Dedifferentiated amniotic fluid mesenchymal stem cell (primary cell): Measurements from ENCODE around the gene TMEM151A.
A peak's percentile ranks its signal among the peaks of the same experiment; 100 is the strongest.

Experiments used
- DNase-seq: peaks from one replicate; pipeline ENCODE4 v3.0.0-alpha.2; 2016; ENCODE audit errors: extremely low spot score

Gene TMEM151A

DNA sequence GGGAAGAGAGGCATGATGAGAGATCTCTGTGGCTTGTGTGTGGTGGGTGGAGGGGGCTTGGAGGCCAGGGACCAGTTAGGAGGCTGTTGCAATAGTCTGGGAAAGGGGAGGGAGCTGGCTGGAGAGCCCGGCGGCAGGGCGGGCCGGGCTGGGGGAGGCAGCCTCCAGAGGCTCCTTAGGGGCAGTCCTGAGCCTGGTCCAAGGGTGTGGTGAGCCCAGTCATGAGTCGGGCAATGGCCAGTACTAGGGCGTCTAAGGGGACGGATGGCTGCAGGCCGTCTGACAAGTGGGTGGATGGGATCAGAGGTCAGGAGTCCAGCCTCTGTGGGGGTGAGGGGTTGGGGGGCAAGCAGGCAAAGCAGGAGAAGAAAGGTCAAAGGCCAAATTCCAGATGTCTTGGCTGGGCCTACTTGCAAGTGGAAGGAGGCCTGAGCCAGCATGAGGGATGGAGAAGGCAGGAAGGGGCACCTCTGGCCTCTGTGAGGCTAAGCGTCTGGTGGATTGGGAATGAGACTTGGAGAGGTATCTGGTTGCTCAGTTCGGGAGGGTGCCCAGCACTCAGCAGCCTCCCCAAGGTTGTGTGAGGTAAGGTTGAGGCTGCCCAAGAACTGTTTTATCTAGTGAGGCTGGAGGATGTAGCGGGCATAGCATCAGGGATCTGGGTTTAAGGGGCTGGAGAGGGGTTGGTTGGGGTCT, 31.2 kb downstream of the TMEM151A start:
- no peak for DNase-seq

- DNase-seq, result no peak
Observed at GRCh38 chr11:66323684-66324083, 32.0 kb downstream of the TMEM151A start.

GRCh38 chr11:66324664-66325063, 33.0 kb downstream of the TMEM151A start:
- DNase-seq, result no peak

GRCh38 chr11:66325263-66325671, 33.6 kb downstream of the TMEM151A start:
- DNase-seq, result no peak

DNA sequence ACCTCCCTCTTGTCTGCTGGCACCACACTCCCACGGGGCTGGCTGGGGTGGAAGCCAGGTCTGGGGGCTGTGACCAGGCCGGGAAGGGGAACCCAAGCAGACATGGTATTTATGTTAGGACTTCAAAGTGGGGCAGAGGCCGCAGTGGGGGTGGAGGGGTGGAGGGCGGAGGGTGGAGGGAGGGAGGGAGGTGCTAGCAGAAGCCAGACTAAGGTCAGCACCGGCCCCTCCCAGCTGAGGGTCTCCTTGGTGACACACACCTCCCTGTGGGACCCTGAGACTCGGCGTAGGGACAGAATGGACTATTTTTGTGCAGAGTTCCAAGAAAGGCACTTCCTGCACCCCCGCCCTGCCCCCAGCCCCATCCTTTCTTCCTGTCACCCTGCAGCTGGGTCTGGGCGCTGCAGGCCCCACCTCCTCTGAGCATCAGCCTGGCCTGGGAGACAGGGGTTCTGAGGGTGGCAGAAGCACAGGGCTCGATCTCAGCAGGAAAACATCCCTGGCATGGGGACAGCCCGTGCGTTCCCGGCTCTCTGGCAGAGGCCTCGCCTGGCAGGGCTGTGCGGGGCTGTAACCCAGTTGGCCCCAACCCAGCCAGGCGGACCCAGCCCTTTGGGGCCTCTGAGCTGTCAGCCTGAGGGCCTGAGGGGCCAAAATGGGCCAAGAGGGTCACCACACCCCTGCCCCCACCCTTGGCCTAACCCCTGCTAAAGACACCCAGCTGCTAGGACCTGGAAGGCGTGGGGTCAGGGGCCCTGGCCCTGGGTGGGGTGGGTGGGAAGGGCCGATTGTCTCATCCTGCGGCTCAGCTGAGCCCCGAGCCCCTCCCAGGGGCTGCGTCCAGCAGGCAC, 34.8 kb downstream of the TMEM151A start:
- DNase-seq, result peak; percentile 37

DNA sequence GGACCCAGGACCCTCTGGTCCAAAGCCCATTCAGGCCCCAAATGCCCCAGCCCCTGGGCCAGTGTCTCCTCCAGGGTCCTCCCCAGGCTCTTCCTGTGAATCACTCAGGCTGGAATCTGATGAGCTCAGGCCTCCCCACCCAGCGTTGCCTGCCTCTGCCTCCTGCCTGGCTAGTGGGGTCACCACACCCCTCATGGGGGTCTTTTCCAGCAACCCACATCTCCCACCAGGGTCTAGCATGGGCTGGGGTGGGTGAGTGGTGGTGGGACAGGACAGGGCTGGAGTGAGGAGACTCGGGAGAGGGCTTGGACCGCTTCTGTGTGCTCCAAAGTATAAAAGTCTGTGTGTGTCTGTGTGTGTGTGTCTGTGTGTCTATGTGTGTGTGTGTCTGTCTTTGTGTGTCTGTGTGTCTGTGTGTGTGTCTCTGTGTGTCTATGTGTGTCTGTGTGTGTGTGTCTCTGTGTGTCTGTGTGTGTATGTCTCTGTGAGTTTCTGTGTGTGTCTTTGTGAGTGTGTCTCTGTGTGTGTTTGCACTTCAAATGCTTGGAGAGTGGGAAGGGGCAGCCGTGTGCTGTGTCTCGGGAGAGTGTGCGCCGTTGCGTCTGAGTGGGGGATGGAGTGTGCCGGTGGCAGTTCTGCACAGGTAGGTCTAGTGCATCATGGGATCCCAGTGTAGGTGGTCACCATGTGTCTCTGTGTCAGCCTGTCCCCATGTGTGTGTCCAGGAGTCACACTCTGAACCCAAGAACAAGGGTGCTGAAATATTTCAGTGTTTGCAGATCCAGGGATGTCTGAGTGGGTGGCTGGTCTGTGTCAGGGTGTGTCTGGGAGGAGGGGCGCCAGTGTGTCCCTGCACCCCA, 35.7 kb downstream of the TMEM151A start:
- no peak for DNase-seq

- no peak for DNase-seq
Observed at GRCh38 chr11:66328031-66328301, 36.3 kb downstream of the TMEM151A start.

DNA sequence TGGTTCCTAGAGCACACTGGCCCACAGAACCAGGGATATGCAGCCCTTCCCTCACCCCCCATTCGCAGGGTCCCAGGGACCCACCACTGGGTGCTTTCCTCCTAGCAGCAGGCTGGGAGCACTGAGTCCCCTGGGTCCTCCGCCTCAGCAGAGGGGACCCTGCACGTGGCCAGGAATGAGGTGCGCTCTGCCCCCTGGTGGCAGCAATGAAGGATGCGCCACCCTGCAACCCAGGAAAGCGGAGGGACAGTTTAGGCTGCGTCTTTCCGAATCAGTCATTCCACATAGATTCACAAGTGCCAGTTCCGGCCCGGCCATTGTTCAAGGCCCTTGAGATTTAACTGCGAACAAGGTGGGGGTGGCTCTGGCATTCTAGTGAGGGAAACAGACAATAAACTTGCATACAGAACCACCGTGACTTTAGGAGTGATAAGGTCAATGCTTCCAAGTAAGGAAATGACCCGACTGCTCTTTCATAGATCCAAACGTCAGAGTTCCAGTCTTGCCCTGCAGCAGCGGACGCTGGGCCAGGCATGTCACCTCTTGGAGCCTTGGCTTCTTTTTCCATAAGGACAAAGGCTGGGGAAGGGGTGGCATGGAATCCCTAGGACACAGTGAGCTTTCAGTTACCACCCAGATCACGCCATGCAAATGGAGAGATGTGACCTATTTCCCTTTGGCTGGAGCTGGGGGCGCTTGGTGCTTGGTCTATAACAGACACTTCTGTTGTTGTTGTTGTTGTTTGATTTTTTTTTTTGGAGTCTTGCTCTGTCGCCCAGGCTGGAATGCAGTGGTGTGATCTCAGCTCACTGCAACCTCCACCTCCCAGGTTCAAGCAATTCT, 36.8 kb downstream of the TMEM151A start:
- peak; percentile 58 for DNase-seq

DNA sequence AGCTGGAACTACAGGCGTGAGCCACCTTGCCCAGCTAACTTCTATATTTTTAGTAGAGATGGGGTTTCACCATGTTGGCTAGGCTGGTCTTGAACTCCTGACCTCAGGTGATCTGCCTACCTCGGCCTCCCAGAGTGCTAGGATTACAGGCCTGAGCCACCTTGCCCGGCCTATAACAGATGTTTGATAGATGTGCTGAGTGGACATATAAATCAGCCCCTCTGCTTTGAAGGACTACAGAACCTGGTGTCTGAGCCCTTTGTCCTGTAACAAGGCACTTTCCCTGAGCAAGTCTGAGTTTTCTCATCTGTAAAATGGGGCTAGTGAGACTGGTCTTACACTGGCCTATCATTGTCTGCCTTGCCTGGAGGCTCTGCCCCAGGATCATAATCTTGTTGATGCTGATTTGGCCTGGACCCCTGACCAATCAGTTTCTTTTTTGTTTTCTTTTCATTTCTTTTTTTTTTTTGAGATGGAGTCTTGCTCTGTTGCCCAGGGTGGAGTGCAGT, 37.5 kb downstream of the TMEM151A start:
- DNase-seq, result no peak

DNA sequence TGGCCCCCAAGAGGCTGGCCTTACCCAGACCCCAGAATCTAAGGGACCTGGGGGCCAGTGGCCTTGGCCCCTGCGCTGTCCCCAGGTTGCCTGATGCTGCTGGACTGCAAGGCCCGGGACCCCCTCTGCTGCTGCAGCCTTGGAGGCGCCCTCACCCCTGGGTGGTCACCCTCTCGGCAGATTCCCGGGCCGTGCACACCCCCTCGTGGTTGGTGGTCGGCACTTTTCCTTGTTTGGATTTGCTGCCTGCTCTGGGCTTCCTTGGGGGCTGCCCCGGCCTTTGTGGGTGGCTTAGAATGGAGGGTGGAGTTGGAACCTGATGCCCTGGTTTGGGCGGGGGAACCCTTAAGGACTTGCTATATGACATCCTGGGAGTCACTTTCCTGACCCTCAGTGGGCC, 39.2 kb downstream of the TMEM151A start:
- DNase-seq, result no peak

- no peak for DNase-seq
Observed at GRCh38 chr11:66331542-66332370, 40.1 kb downstream of the TMEM151A start.

- DNase-seq, result no peak
Observed at GRCh38 chr11:66332371-66333219, 40.9 kb downstream of the TMEM151A start.

GRCh38 chr11:66333220-66333877, 41.7 kb downstream of the TMEM151A start:
- no peak for DNase-seq

DNA sequence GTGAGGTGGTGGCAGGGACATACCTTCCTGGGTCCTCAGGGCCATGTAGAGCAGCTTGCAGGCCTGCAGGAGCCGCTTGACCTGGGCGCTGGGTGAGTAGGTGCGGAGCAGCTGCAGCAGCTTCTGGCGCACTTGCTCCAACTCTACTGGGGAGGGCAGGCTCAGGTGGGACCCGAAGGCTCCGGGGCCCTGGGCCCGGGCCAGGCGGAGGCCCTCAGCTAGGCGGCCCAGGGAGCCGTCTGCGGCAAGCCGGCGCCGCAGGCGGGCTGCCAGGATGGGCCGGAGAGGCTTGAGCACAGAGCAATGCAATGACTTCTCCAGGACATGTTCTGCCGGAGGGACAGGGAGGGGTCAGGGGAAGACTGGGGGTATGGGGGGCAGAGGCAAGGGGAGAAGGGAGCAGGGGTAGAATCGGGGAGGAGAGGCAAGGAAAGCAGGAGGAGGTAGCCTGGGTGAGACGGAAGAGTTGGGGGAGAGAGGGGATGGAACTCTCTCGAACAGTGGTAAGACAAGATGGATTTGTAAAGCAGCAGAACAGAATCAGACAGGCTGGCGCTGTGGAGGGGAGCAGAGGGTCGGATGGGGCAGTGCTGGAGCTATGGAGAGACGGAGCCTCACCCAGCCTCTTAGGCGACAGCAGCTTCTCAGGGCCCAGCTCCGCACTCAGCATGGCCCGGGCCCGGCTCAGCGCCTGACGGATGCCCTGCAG, 42.4 kb downstream of the TMEM151A start:
- DNase-seq, result no peak

DNA sequence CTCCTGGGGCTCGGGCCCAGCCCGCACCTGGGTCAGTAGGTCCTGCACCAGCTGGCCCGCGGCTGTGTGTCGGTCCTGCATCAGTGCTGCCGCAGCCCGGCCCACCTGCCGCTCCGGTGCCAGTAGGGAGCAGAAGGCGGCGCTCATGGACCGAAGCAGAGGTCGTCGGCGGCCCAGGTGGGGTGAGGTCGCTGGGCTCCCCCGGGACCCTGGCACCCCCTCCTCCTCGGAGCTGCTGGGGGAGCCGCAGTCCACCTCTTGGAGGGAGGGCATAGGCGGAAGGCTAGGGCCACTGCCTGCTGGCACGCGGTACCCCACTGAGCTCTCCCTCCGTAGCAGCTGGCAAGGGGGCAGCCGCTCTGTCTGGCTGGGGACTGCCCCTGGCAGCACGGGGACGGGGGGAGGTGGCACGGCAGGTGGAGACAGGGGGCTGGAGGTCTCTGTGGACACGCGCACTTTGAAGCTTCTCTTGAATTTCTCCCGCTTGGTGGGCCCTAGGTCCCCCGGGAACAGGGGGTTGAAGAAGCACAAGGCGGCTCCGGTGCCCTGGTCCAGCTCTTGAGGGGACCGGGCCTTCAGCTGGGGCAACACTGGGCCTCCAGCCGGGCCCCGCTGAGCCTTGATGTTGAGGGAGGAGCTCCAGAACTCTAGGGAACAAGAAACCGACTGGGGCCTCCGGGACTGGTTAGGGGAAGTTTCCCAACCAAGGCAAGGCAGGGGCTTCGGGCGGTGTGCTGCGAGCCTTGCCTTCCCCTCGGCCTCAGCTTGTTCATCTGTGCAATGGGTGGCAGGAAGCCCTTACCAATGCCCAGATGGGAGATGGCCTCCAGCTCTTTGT, 43.1 kb downstream of the TMEM151A start:
- DNase-seq, result no peak

GRCh38 chr11:66335531-66336233, 44.0 kb downstream of the TMEM151A start:
- no peak for DNase-seq
